ENCODE data around the gene PSME3.
"Not testable (repeated sequence)": the region's sequence is repeated elsewhere in the genome, so short reads cannot be mapped to it uniquely, and the experiment has no call there.

Gene PSME3

GRCh38 chr17:42851371-42852240, 18.4 kb downstream of the PSME3 start:
- not testable (repeated sequence) for DNase-seq (ENCODE audit: low spot score in 2 of 2); H3K36me3 Mint-ChIP-seq; H3K27me3 Mint-ChIP-seq; H3K4me1 Mint-ChIP-seq; H3K9me3 Mint-ChIP-seq; H3K27ac Mint-ChIP-seq; ATAC-seq (ENCODE audit: low read depth); H3K4me3 Mint-ChIP-seq

- peaks cover 4% of the 10 kb centered on the region for H3K27me3 Mint-ChIP-seq
- H3K4me1 Mint-ChIP-seq: no peaks in the 10 kb centered on the region
- ATAC-seq (ENCODE audit: low read depth) (no peak), DNase-seq (ENCODE audit: low spot score in 2 of 2) (no peak)
- H3K36me3 Mint-ChIP-seq: no peaks in the 10 kb centered on the region
- H3K4me3 Mint-ChIP-seq: no peak overlapping the region
- no peak overlapping the region for H3K27ac Mint-ChIP-seq
- no peaks in the 10 kb centered on the region for H3K9me3 Mint-ChIP-seq
Measured at GRCh38 chr17:42852351-42852750, 19.2 kb downstream of the PSME3 start.

GRCh38 chr17:42853004-42853403, 19.8 kb downstream of the PSME3 start:
- H3K27me3 Mint-ChIP-seq: peaks cover 4% of the 10 kb centered on the region
- ATAC-seq (ENCODE audit: low read depth): no peak
- H3K36me3 Mint-ChIP-seq: no peaks in the 10 kb centered on the region

GRCh38 chr17:42853597-42853967, 20.4 kb downstream of the PSME3 start:
- Mint-ChIP-seq H3K27me3 (peaks cover 5% of the 10 kb centered on the region), H3K4me1 (no peaks in the 10 kb centered on the region), H3K27ac (no peak overlapping the region), H3K4me3 (no peak overlapping the region), H3K9me3 (no peaks in the 10 kb centered on the region), H3K36me3 (no peaks in the 10 kb centered on the region)
- DNase-seq (ENCODE audit: low spot score in 2 of 2) (no peak), ATAC-seq (ENCODE audit: low read depth) (no peak)

More at GRCh38 chr17:42853004-42853403, 19.8 kb downstream of the PSME3 start:
- no peaks in the 10 kb centered on the region for H3K9me3 Mint-ChIP-seq
- H3K4me1 Mint-ChIP-seq: no peaks in the 10 kb centered on the region
- no peak overlapping the region for H3K4me3 Mint-ChIP-seq
- DNase-seq (ENCODE audit: low spot score in 2 of 2): no peak
- H3K27ac Mint-ChIP-seq: no peak overlapping the region

GRCh38 chr17:42853968-42854790, 21.0 kb downstream of the PSME3 start:
- Mint-ChIP-seq H3K4me3 (no peak overlapping the region), H3K27ac (no peak overlapping the region), H3K4me1 (no peaks in the 10 kb centered on the region), H3K9me3 (no peaks in the 10 kb centered on the region), H3K36me3 (no peaks in the 10 kb centered on the region), H3K27me3 (peaks cover 5% of the 10 kb centered on the region)
- DNase-seq (ENCODE audit: low spot score in 2 of 2): no peak
- no peak for ATAC-seq (ENCODE audit: low read depth)

- ATAC-seq (ENCODE audit: low read depth) (no peak), DNase-seq (ENCODE audit: low spot score in 2 of 2) (no peak)
- peaks cover 5% of the 10 kb centered on the region for H3K27me3 Mint-ChIP-seq
- no peaks in the 10 kb centered on the region for H3K4me1 Mint-ChIP-seq
- no peaks in the 10 kb centered on the region for H3K9me3 Mint-ChIP-seq
- no peak overlapping the region for H3K27ac Mint-ChIP-seq
- H3K36me3 Mint-ChIP-seq: no peaks in the 10 kb centered on the region
- H3K4me3 Mint-ChIP-seq: no peak overlapping the region
Measured at GRCh38 chr17:42855048-42855596, 21.9 kb downstream of the PSME3 start.

- not testable (repeated sequence) for H3K4me1 Mint-ChIP-seq; H3K36me3 Mint-ChIP-seq; H3K4me3 Mint-ChIP-seq; ATAC-seq (ENCODE audit: low read depth); H3K27ac Mint-ChIP-seq; H3K27me3 Mint-ChIP-seq; H3K9me3 Mint-ChIP-seq; DNase-seq (ENCODE audit: low spot score in 2 of 2)
Measured at GRCh38 chr17:42856093-42856492, 22.9 kb downstream of the PSME3 start.

- not testable (repeated sequence) for H3K27me3 Mint-ChIP-seq; H3K4me3 Mint-ChIP-seq; H3K36me3 Mint-ChIP-seq; DNase-seq (ENCODE audit: low spot score in 2 of 2); ATAC-seq (ENCODE audit: low read depth); H3K27ac Mint-ChIP-seq; H3K4me1 Mint-ChIP-seq; H3K9me3 Mint-ChIP-seq
Measured at GRCh38 chr17:42856516-42856915, 23.3 kb downstream of the PSME3 start.

- no peak for ATAC-seq (ENCODE audit: low read depth)
- H3K4me3 Mint-ChIP-seq: no peak overlapping the region
- no peak for DNase-seq (ENCODE audit: low spot score in 2 of 2)
- H3K27me3 Mint-ChIP-seq: peaks cover 7% of the 10 kb centered on the region
- no peaks in the 10 kb centered on the region for H3K4me1 Mint-ChIP-seq
- H3K36me3 Mint-ChIP-seq: no peaks in the 10 kb centered on the region
- H3K27ac Mint-ChIP-seq: no peak overlapping the region
- no peaks in the 10 kb centered on the region for H3K9me3 Mint-ChIP-seq
Measured at GRCh38 chr17:42857389-42857788, 24.2 kb downstream of the PSME3 start.

- Mint-ChIP-seq H3K27ac (no peak overlapping the region), H3K4me1 (no peaks in the 10 kb centered on the region), H3K27me3 (peaks cover 15% of the 10 kb centered on the region), H3K36me3 (peaks cover 5% of the 10 kb centered on the region), H3K9me3 (peaks cover 4% of the 10 kb centered on the region), H3K4me3 (no peak overlapping the region)
- no peak for ATAC-seq (ENCODE audit: low read depth)
- DNase-seq (ENCODE audit: low spot score in 2 of 2): no peak
Measured at GRCh38 chr17:42865638-42866094, 32.5 kb downstream of the PSME3 start.

GRCh38 chr17:42866216-42866615, 33.0 kb downstream of the PSME3 start:
- no peak for ATAC-seq (ENCODE audit: low read depth)
- Mint-ChIP-seq H3K4me3 (no peak overlapping the region), H3K9me3 (peaks cover 4% of the 10 kb centered on the region), H3K4me1 (no peaks in the 10 kb centered on the region), H3K36me3 (peaks cover 5% of the 10 kb centered on the region), H3K27ac (no peak overlapping the region), H3K27me3 (peaks cover 13% of the 10 kb centered on the region)
- no peak for DNase-seq (ENCODE audit: low spot score in 2 of 2)

GRCh38 chr17:42866631-42867575, 33.7 kb downstream of the PSME3 start:
- ATAC-seq (ENCODE audit: low read depth) (no peak), DNase-seq (ENCODE audit: low spot score in 2 of 2) (no peak)
- H3K27me3 Mint-ChIP-seq: peaks cover 18% of the 10 kb centered on the region
- peaks cover 8% of the 10 kb centered on the region for H3K36me3 Mint-ChIP-seq
- H3K4me1 Mint-ChIP-seq: peaks cover 2% of the 10 kb centered on the region
- no peak overlapping the region for H3K27ac Mint-ChIP-seq
- H3K4me3 Mint-ChIP-seq: no peak overlapping the region
- H3K9me3 Mint-ChIP-seq: peaks cover 6% of the 10 kb centered on the region

GRCh38 chr17:42867694-42868261, 34.6 kb downstream of the PSME3 start:
- not testable (repeated sequence) for H3K27ac Mint-ChIP-seq; H3K9me3 Mint-ChIP-seq; DNase-seq (ENCODE audit: low spot score in 2 of 2); H3K36me3 Mint-ChIP-seq; H3K4me1 Mint-ChIP-seq; H3K4me3 Mint-ChIP-seq; ATAC-seq (ENCODE audit: low read depth)
- peaks cover 18% of the 10 kb centered on the region for H3K27me3 Mint-ChIP-seq
